ENCODE data around the gene MAGEF1. TPM values are rescaled to one million over a fixed set of nuclear protein-coding genes. Genes with fewer than 3 reads are reported as not detected.

The MAGEF1 gene
- total and polyA plus RNA-seq, 2 donors (not counting 3 experiments of a cell fraction or from before 2014, with no cell fraction given): 7.0 to 14.2 TPM

DNA sequence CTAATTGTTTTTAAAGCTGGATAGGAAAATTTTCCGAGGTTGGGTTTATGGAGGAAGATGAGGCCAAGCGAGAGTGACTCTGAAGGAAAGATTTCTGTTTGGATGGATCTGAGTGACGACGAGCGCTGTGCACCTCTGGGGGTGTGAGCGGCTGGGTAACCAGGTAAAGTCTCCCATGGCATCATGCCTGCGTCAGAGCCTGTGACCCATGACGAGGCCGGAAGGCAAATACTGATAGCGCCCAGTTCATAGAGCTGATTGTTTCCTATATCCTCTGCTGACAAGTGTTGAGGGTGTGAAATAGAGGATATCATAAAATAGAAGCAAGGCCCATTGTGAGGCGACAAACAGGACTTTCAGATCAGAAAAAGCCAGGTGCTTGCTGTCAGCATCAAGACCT is 33.7 kb upstream of the MAGEF1 start:
- FAIRE-seq (no peak), DNase-seq (ENCODE audit: low read depth, low spot score) (no peak)
- Histone ChIP-seq H3K4me3 (replicated peaks in 1 of 3; ENCODE audit: insufficient read depth in 1 of 3, low read depth in 1 of 3, low read length in 3 of 3) (no peak overlapping the region), H3K9ac (replicated peaks; ENCODE audit: extremely low read depth, insufficient read depth, low read length) (no peak overlapping the region), H3K36me3 (ENCODE audit: control insufficient read depth in 2 of 2, extremely low read depth in 1 of 2, insufficient read depth in 2 of 2, low read length in 2 of 2) (no peaks in the 10 kb centered on the region), H4K20me1 (replicated peaks; ENCODE audit: control insufficient read depth, extremely low read depth, insufficient read depth, low read length) (no peaks in the 10 kb centered on the region), H3K9me1 (replicated peaks; ENCODE audit: control insufficient read depth, extremely low read depth, insufficient read depth, low read length) (no peaks in the 10 kb centered on the region), H3K79me2 (ENCODE audit: control insufficient read depth, insufficient read depth, low read length) (no peaks in the 10 kb centered on the region), H3K27me3 (ENCODE audit: control insufficient read depth in 2 of 2, insufficient read depth in 2 of 2, low read length in 2 of 2) (peaks cover 4 to 9% of the 10 kb centered on the region in 2 experiments), H3K9me3 (replicated peaks; ENCODE audit: control insufficient read depth, insufficient read depth, low read length) (no peaks in the 10 kb centered on the region), H3K4me1 (ENCODE audit: control insufficient read depth, extremely low read depth, insufficient read depth, low read length) (no peaks in the 10 kb centered on the region), H3K27ac (ENCODE audit: insufficient read depth, low read depth, low read length) (no peak overlapping the region), H3K4me2 (ENCODE audit: insufficient read depth, low read length) (no peak overlapping the region), H2AFZ (ENCODE audit: low read depth, low read length) (no peak overlapping the region)
- BruUV-seq (replicated peaks): no TSS peak
- CTCF ChIA-PET: interaction anchor here (1.3 to 4.1 kb wide), 2 partner anchors 19 to 162 kb away, joined by 3 to 17 read pairs; no protein-coding TSS in a partner anchor
- POLR2A ChIA-PET: no interaction called here
- intact Hi-C loops (cut with micrococcal nuclease): no loop called here
- TF ChIP-seq POLR2AphosphoS5 (IDR thresholded peaks at IDR 0.05; ENCODE audit: insufficient read depth, low read depth, low read length) (no peak), MYC (IDR thresholded peaks at IDR 0.05; ENCODE audit: low read depth, low read length) (no peak), GATA2 (IDR thresholded peaks at IDR 0.05; ENCODE audit: insufficient read depth, insufficient read length, low read depth, low read length) (no peak)
- dilution Hi-C loops (cut with MboI; ENCODE audit: extremely low pct_ligation_motif_present, low sequenced_read_pairs): no loop called here

DNA sequence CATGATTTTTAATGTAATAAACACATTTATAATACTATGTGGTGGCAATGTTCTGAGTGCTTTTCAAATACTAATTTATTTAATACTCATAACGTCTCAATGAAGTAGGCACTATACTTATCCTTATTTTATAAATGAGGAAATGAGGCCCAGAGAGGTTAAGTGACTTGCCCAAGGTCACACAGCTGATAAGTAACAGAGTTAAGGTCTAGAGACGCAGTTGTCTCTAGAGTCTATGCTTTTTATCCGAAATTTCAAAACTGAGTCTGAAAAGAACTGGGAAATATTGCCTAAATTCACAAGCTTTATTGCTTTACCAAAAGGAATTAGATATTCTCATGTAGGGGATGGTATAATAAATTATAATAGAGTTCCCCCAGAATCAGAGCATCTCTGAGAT is 31.4 kb upstream of the MAGEF1 start:
- no TSS peak for BruUV-seq (replicated peaks)
- intact Hi-C loops (cut with micrococcal nuclease) (no loop called here), dilution Hi-C loops (cut with MboI; ENCODE audit: extremely low pct_ligation_motif_present, low sequenced_read_pairs) (no loop called here)
- TF ChIP-seq JUN (IDR thresholded peaks at IDR 0.05; ENCODE audit: borderline replicate concordance, insufficient read depth, insufficient read length, low read depth): no peak
- TF ChIP-seq, protein P1, sequence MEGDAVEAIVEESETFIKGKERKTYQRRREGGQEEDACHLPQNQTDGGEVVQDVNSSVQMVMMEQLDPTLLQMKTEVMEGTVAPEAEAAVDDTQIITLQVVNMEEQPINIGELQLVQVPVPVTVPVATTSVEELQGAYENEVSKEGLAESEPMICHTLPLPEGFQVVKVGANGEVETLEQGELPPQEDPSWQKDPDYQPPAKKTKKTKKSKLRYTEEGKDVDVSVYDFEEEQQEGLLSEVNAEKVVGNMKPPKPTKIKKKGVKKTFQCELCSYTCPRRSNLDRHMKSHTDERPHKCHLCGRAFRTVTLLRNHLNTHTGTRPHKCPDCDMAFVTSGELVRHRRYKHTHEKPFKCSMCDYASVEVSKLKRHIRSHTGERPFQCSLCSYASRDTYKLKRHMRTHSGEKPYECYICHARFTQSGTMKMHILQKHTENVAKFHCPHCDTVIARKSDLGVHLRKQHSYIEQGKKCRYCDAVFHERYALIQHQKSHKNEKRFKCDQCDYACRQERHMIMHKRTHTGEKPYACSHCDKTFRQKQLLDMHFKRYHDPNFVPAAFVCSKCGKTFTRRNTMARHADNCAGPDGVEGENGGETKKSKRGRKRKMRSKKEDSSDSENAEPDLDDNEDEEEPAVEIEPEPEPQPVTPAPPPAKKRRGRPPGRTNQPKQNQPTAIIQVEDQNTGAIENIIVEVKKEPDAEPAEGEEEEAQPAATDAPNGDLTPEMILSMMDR (IDR thresholded peaks at IDR 0.05; ENCODE audit: extremely low read depth in 1 of 2, insufficient read depth in 1 of 2, low read depth in 1 of 2, low read length in 2 of 2): no peak
- TF ChIP-seq GATA2 (IDR thresholded peaks at IDR 0.05; ENCODE audit: insufficient read depth, insufficient read length, low read depth, low read length): no peak
- no peak for TF ChIP-seq POLR2AphosphoS5 (IDR thresholded peaks at IDR 0.05; ENCODE audit: insufficient read depth, low read depth, low read length)
- TF ChIP-seq, protein P2, sequence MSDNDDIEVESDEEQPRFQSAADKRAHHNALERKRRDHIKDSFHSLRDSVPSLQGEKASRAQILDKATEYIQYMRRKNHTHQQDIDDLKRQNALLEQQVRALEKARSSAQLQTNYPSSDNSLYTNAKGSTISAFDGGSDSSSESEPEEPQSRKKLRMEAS (IDR thresholded peaks at IDR 0.05; ENCODE audit: insufficient read depth, insufficient read length): no peak
- TF ChIP-seq POLR2A (IDR thresholded peaks at IDR 0.05; ENCODE audit: low read depth, low read length): no peak
- TF ChIP-seq FOS (IDR thresholded peaks at IDR 0.05; ENCODE audit: borderline replicate concordance, insufficient read depth, low read length): no peak
- TF ChIP-seq MYC (IDR thresholded peaks at IDR 0.05; ENCODE audit: low read depth, low read length): no peak
- no peak for TF ChIP-seq EZH2 (IDR thresholded peaks at IDR 0.05; ENCODE audit: borderline replicate concordance, low read depth, low read length, severe bottlenecking)
- Histone ChIP-seq H3K9me1 (replicated peaks; ENCODE audit: control insufficient read depth, extremely low read depth, insufficient read depth, low read length) (no peaks in the 10 kb centered on the region), H3K36me3 (ENCODE audit: control insufficient read depth in 2 of 2, extremely low read depth in 1 of 2, insufficient read depth in 2 of 2, low read length in 2 of 2) (no peaks in the 10 kb centered on the region), H3K4me2 (ENCODE audit: insufficient read depth, low read length) (no peak overlapping the region), H3K9me3 (replicated peaks; ENCODE audit: control insufficient read depth, insufficient read depth, low read length) (no peaks in the 10 kb centered on the region), H3K4me3 (replicated peaks in 1 of 3; ENCODE audit: insufficient read depth in 1 of 3, low read depth in 1 of 3, low read length in 3 of 3) (no peak overlapping the region), H2AFZ (ENCODE audit: low read depth, low read length) (no peak overlapping the region), H3K9ac (replicated peaks; ENCODE audit: extremely low read depth, insufficient read depth, low read length) (no peak overlapping the region), H3K79me2 (ENCODE audit: control insufficient read depth, insufficient read depth, low read length) (no peaks in the 10 kb centered on the region), H4K20me1 (replicated peaks; ENCODE audit: control insufficient read depth, extremely low read depth, insufficient read depth, low read length) (no peaks in the 10 kb centered on the region), H3K4me1 (ENCODE audit: control insufficient read depth, extremely low read depth, insufficient read depth, low read length) (peaks cover 4% of the 10 kb centered on the region), H3K27me3 (ENCODE audit: control insufficient read depth in 2 of 2, insufficient read depth in 2 of 2, low read length in 2 of 2) (peaks cover 4 to 10% of the 10 kb centered on the region in 2 experiments), H3K27ac (ENCODE audit: insufficient read depth, low read depth, low read length) (no peak overlapping the region)
- DNase-seq (ENCODE audit: low read depth, low spot score) (no peak), FAIRE-seq (no peak)
- CTCF ChIA-PET: interaction anchor here (1.0 to 4.1 kb wide), 7 partner anchors 11 to 372 kb away, joined by 3 to 17 read pairs (median 4); partner anchors contain the start of gene MAGEF1
- POLR2A ChIA-PET: no interaction called here

Data from endothelial cell of umbilical vein (primary cell).